Suprapubic skin (tissue), 4 donors: ENCODE results near the gene CLEC16A. TPM values are rescaled to one million over a fixed set of nuclear protein-coding genes. Genes with fewer than 3 reads are reported as not detected.

Source experiments
- DNase-seq, 2 donors: peaks; one replicate each; pipeline ENCODE4 v3.0.0-alpha.2; 2019; ENCODE audit warnings: low spot score in 2 of 2
- H3K27ac ChIP-seq: fragments of 200-600 bp; sonication (generic); one replicate; pipeline ENCODE4 v1.5.1; 2019
- H3K27me3 ChIP-seq: fragments of 200-600 bp; sonication (generic); one replicate; pipeline ENCODE4 v1.5.1; 2019
- H3K36me3 ChIP-seq: fragments of 200-600 bp; sonication (generic); one replicate; pipeline ENCODE4 v1.5.1; 2019
- H3K4me1 ChIP-seq: fragments of 200-600 bp; sonication (generic); one replicate; pipeline ENCODE4 v1.5.1; 2019
- H3K4me3 ChIP-seq: fragments of 200-600 bp; sonication (generic); one replicate; pipeline ENCODE4 v1.5.1; 2019; ENCODE audit warnings: mild to moderate bottlenecking
- H3K9me3 ChIP-seq: fragments of 200-600 bp; sonication (generic); one replicate; pipeline ENCODE4 v1.5.1; 2019
- CTCF ChIP-seq, 2 donors: fragments of 200-600 bp in 1 of 2; fragments of 450-650 bp in 1 of 2; sonication (generic) in 1 of 2; IDR thresholded peaks; one replicate each; pipeline ENCODE4 v1.5.1; 2016 to 2019; ENCODE audit warnings: antibody characterized with exemption in 2 of 2, mild to moderate bottlenecking in 1 of 2, moderate library complexity in 1 of 2
- EP300 ChIP-seq: sonication (generic); formaldehyde crosslinking; IDR thresholded peaks from one replicate; pipeline ENCODE4 v1.6.1; 2017; ENCODE audit warnings: antibody characterized with exemption
- POLR2A ChIP-seq, 2 donors: fragments of 450-650 bp; IDR thresholded peaks; one replicate each; pipeline ENCODE4 v1.6.1; 2017; ENCODE audit warnings: antibody characterized with exemption in 2 of 2, mild to moderate bottlenecking in 2 of 2, moderate library complexity in 2 of 2
- POLR2AphosphoS5 ChIP-seq, 3 donors: sonication (generic); formaldehyde crosslinking; IDR thresholded peaks; one replicate each; pipeline ENCODE4 v1.6.1; 2017; ENCODE audit warnings: antibody characterized with exemption in 3 of 3
- WGBS: methylation state at CpG from one replicate; pipeline ENCODE4 v1.1.5; 2018; 5-methylcytosine and 5-hydroxymethylcytosine counted together
- total RNA-seq, 4 donors: library from RNA; depleted of rRNA; stranded (reverse); fragments of >200 nt; gene quantifications; one replicate each; pipeline ENCODE4 v1.1.0, GENCODE V29; 2016

The CLEC16A gene
- total RNA-seq, 4 donors from 2014 or later: 37.2 to 62.3 (median 39.0) TPM

- Histone ChIP-seq H3K4me3 (no peak overlapping the region), H3K9me3 (no peaks in the 10 kb centered on the region), H3K4me1 (peaks cover 17% of the 10 kb centered on the region), H3K36me3 (no peaks in the 10 kb centered on the region), H3K27me3 (no peaks in the 10 kb centered on the region), H3K27ac (no peak overlapping the region)
- TF ChIP-seq POLR2AphosphoS5 (IDR thresholded peaks at IDR 0.05) (no peak), POLR2A (IDR thresholded peaks at IDR 0.05) (no peak), CTCF (IDR thresholded peaks at IDR 0.05) (no peak), EP300 (no peak)
- WGBS: 76% methylated on average over 3 of the region's 4 CpGs
- DNase-seq: no peak
These were observed 285.5 kb downstream of the CLEC16A start for GRCh38 chr16:11229906-11230305.

GRCh38 chr16:11231367-11231970, 287.1 kb downstream of the CLEC16A start:
- no peaks in the 10 kb centered on the region for H3K9me3 ChIP-seq
- no peaks in the 10 kb centered on the region for H3K36me3 ChIP-seq
- no peak overlapping the region for H3K4me3 ChIP-seq
- no peak for TF ChIP-seq CTCF (IDR thresholded peaks at IDR 0.05)
- no peak for TF ChIP-seq POLR2A (IDR thresholded peaks at IDR 0.05)
- TF ChIP-seq POLR2AphosphoS5 (IDR thresholded peaks at IDR 0.05): no peak
- TF ChIP-seq EP300: no peak
- WGBS: 85% methylated on average over 10 of the region's 10 CpGs
- H3K27ac ChIP-seq: no peak overlapping the region
- no peaks in the 10 kb centered on the region for H3K27me3 ChIP-seq
- DNase-seq: no peak
- peaks cover 8% of the 10 kb centered on the region for H3K4me1 ChIP-seq

Other genes with a start within 250 kb of the CLEC16A start
- 1 to 10 TPM in 1 of 4 donors, under 1 TPM in 1, not detected in 2; 0.64 to 2.3 TPM for gene TEKT5, start 249.6 kb upstream of the CLEC16A start, total RNA-seq
- gene NUBP1, start 200.7 kb upstream of the CLEC16A start, total RNA-seq: 10 to 100 TPM; 12.2 to 19.2 (median 16.3) TPM
- under 1 TPM in 1 of 4 donors, not detected in 3; 0.64 TPM for gene TVP23A, start 125.8 kb upstream of the CLEC16A start, total RNA-seq
- 10 to 100 TPM in 2 of 4 donors, 1 to 10 TPM in 2; 9.7 to 35.2 (median 18.5) TPM for gene CIITA, start 67.4 kb upstream of the CLEC16A start, total RNA-seq
- gene DEXI, start 2.1 kb upstream of the CLEC16A start, total RNA-seq: 10 to 100 TPM; 35.9 to 72.7 (median 58.3) TPM